RWPE2 (cell line): ENCODE measurements around the gene SNX6.

ENCODE experiments used
- ATAC-seq: fragments of 200-7000 bp; cut with Tn5 transposase; 3 replicates; pipeline ENCODE4 v1.9.1; 2021; ENCODE audit warnings: low read depth
- DNase-seq: peaks from one replicate; pipeline ENCODE4 v3.0.0-alpha.2; 2020; ENCODE audit warnings: low spot score
- H3K27ac ChIP-seq: fragments of 450-650 bp; 2 replicates; pipeline ENCODE4 v1.5.1; 2017; ENCODE audit warnings: mild to moderate bottlenecking; ENCODE audit not compliant: poor library complexity, severe bottlenecking
- H3K27me3 ChIP-seq: fragments of 250-450 bp; sonication (Bioruptor Pico); 2 replicates; pipeline ENCODE4 v1.5.1; 2021; ENCODE audit warnings: mild to moderate bottlenecking, moderate library complexity; ENCODE audit not compliant: insufficient read depth, poor library complexity, severe bottlenecking
- H3K36me3 ChIP-seq: fragments of 250-450 bp; sonication (Bioruptor Pico); 2 replicates; pipeline ENCODE4 v1.5.1; 2020; ENCODE audit warnings: low read depth, mild to moderate bottlenecking, moderate library complexity
- H3K4me1 ChIP-seq: fragments of 250-450 bp; sonication (Bioruptor Pico); 2 replicates; pipeline ENCODE4 v1.5.1; 2021; ENCODE audit warnings: mild to moderate bottlenecking, moderate library complexity; ENCODE audit not compliant: insufficient read depth, poor library complexity, severe bottlenecking
- H3K4me3 ChIP-seq: fragments of 250-450 bp; sonication (Bioruptor Pico); 2 replicates; pipeline ENCODE4 v1.5.1; 2021; ENCODE audit warnings: mild to moderate bottlenecking, moderate library complexity; ENCODE audit not compliant: severe bottlenecking
- H3K9me3 ChIP-seq: fragments of 250-450 bp; sonication (Bioruptor Pico); 2 replicates; pipeline ENCODE4 v1.5.1; 2021; ENCODE audit warnings: mild to moderate bottlenecking, moderate library complexity; ENCODE audit not compliant: severe bottlenecking
- TF ChIP-seq, protein P1 (sequence below): fragments of 450-650 bp; IDR thresholded peaks from one replicate; pipeline ENCODE4 v1.5.1; 2017; ENCODE audit warnings: mild to moderate bottlenecking, moderate library complexity; ENCODE audit not compliant: poor library complexity, severe bottlenecking

Gene SNX6

DNA sequence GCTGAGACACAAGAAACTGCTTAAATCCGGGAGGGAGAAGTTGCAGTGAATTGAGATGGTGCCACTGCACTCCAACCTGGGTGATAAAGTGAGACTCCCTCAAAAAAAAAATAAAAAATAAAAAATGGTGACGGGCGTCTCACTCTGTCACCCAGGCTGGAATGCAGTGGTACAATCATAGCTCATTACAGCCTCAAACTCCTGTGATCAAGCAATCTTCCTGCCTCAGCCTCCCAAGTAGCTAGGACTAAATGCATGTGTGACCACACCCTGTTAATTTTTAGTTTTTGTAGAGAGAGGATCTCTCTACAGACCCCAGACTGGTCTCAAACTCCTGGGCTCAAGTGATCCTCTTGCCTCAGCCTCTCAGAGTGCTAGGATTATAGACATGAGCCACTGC lies 9.1 kb downstream of the SNX6 start:
- TF ChIP-seq, protein P1, sequence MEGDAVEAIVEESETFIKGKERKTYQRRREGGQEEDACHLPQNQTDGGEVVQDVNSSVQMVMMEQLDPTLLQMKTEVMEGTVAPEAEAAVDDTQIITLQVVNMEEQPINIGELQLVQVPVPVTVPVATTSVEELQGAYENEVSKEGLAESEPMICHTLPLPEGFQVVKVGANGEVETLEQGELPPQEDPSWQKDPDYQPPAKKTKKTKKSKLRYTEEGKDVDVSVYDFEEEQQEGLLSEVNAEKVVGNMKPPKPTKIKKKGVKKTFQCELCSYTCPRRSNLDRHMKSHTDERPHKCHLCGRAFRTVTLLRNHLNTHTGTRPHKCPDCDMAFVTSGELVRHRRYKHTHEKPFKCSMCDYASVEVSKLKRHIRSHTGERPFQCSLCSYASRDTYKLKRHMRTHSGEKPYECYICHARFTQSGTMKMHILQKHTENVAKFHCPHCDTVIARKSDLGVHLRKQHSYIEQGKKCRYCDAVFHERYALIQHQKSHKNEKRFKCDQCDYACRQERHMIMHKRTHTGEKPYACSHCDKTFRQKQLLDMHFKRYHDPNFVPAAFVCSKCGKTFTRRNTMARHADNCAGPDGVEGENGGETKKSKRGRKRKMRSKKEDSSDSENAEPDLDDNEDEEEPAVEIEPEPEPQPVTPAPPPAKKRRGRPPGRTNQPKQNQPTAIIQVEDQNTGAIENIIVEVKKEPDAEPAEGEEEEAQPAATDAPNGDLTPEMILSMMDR = no peak
- Histone ChIP-seq H3K9me3 (no peaks in the 10 kb centered on the region), H3K4me3 (no peak overlapping the region), H3K27me3 (no peaks in the 10 kb centered on the region), H3K27ac (no peak overlapping the region), H3K36me3 (peaks cover 92% of the 10 kb centered on the region), H3K4me1 (peaks cover 10% of the 10 kb centered on the region)
- DNase-seq (no peak), ATAC-seq (no peak)

- peaks cover 10% of the 10 kb centered on the region for H3K4me1 ChIP-seq
- TF ChIP-seq, protein P1 = no peak
- ATAC-seq (no peak), DNase-seq (no peak)
- no peaks in the 10 kb centered on the region for H3K9me3 ChIP-seq
- H3K36me3 ChIP-seq = peaks cover 92% of the 10 kb centered on the region
- H3K4me3 ChIP-seq = no peak overlapping the region
- no peaks in the 10 kb centered on the region for H3K27me3 ChIP-seq
- no peak overlapping the region for H3K27ac ChIP-seq
These were observed 9.8 kb downstream of the SNX6 start for GRCh38 chr14:34620115-34620514.

DNA sequence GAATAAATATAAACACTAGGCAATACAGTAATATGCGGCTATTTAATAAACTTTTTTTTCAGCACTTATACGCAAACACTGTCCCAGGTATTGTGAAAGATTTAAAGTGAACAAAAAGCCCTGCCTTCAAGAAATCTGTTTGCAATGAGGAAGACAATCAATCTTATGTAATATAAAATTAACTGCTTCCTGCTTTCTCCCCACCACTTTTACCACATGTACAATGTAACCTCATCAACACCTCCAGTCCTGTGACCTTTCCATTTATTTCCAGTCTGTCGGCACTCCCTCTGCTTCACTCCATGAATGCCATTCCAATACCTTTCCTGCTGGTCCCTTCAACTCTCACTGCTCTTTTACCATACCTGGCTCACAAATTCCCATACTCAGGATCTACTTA lies 10.5 kb downstream of the SNX6 start:
- Histone ChIP-seq H3K36me3 (peaks cover 92% of the 10 kb centered on the region), H3K27me3 (no peaks in the 10 kb centered on the region), H3K4me1 (peaks cover 10% of the 10 kb centered on the region), H3K4me3 (no peak overlapping the region), H3K27ac (no peak overlapping the region), H3K9me3 (no peaks in the 10 kb centered on the region)
- ATAC-seq = no peak
- TF ChIP-seq, protein P1 = no peak
- DNase-seq = no peak

GRCh38 chr14:34616360-34616759 lies 13.6 kb downstream of the SNX6 start:
- TF ChIP-seq, protein P1 = no peak
- Histone ChIP-seq H3K9me3 (no peaks in the 10 kb centered on the region), H3K27ac (no peak overlapping the region), H3K4me1 (no peaks in the 10 kb centered on the region), H3K4me3 (no peak overlapping the region), H3K36me3 (peaks cover 85% of the 10 kb centered on the region), H3K27me3 (no peaks in the 10 kb centered on the region)
- DNase-seq = no peak
- ATAC-seq = no peak

GRCh38 chr14:34615507-34615906 lies 14.4 kb downstream of the SNX6 start:
- H3K9me3 ChIP-seq = no peaks in the 10 kb centered on the region
- H3K4me1 ChIP-seq = no peaks in the 10 kb centered on the region
- H3K4me3 ChIP-seq = no peak overlapping the region
- TF ChIP-seq, protein P1 = no peak
- no peaks in the 10 kb centered on the region for H3K27me3 ChIP-seq
- H3K27ac ChIP-seq = no peak overlapping the region
- ATAC-seq (no peak), DNase-seq (no peak)
- peaks cover 85% of the 10 kb centered on the region for H3K36me3 ChIP-seq
